ELF-1 (cell line): ENCODE measurements around the gene GATAD1.
"Not testable (repeated sequence)": the region's sequence is repeated elsewhere in the genome, so short reads cannot be mapped to it uniquely, and the experiment has no call there.

Source experiments
- DNase-seq: peaks from one replicate; pipeline ENCODE4 v3.0.0-alpha.2; 2016; ENCODE audit warnings: low read depth, low spot score

Gene GATAD1

GRCh38 chr7:92483624-92484023, 36.3 kb downstream of the GATAD1 start:
- not testable (repeated sequence) for DNase-seq

GRCh38 chr7:92484226-92484625, 36.9 kb downstream of the GATAD1 start:
- DNase-seq: not testable (repeated sequence)

- DNase-seq: no peak
Observed at GRCh38 chr7:92485267-92485892, 38.1 kb downstream of the GATAD1 start.

GRCh38 chr7:92485974-92486373, 38.7 kb downstream of the GATAD1 start:
- DNase-seq: no peak

GRCh38 chr7:92487804-92488203, 40.5 kb downstream of the GATAD1 start:
- DNase-seq: no peak

GRCh38 chr7:92489634-92490033, 42.4 kb downstream of the GATAD1 start:
- no peak for DNase-seq

- no peak for DNase-seq
Observed at GRCh38 chr7:92496876-92497275, 49.6 kb downstream of the GATAD1 start.

- no peak for DNase-seq
Observed at GRCh38 chr7:92498557-92498956, 51.3 kb downstream of the GATAD1 start.

GRCh38 chr7:92503767-92504166, 56.5 kb downstream of the GATAD1 start:
- no peak for DNase-seq

GRCh38 chr7:92504563-92504962, 57.3 kb downstream of the GATAD1 start:
- no peak for DNase-seq

GRCh38 chr7:92506363-92506762, 59.1 kb downstream of the GATAD1 start:
- DNase-seq: no peak

GRCh38 chr7:92508946-92509345, 61.7 kb downstream of the GATAD1 start:
- no peak for DNase-seq
